Neuronal stem cell (in vitro differentiated cells): ENCODE results near the gene BTLA.

Source experiments
- DNase-seq: peaks from one replicate; pipeline ENCODE4 v3.0.0-alpha.2; 2013; ENCODE audit warnings: low spot score
- H2AFZ ChIP-seq: one replicate; pipeline ENCODE4 v1.6.1; 2013; ENCODE audit warnings: mild to moderate bottlenecking, low read length, inconsistent platforms
- H2AK5ac ChIP-seq: 2 replicates; pipeline ENCODE4 v1.6.1; 2013; ENCODE audit warnings: low read depth, mild to moderate bottlenecking, inconsistent platforms, low read length, moderate library complexity, mixed read lengths
- H2BK120ac ChIP-seq: 2 replicates; pipeline ENCODE4 v1.6.1; 2013; ENCODE audit warnings: low read depth, mild to moderate bottlenecking, inconsistent platforms, low read length, moderate library complexity, mixed read lengths
- H2BK12ac ChIP-seq: one replicate; pipeline ENCODE4 v1.6.1; 2013; ENCODE audit warnings: low read length, inconsistent platforms
- H2BK15ac ChIP-seq: 2 replicates; pipeline ENCODE4 v1.6.1; 2013; ENCODE audit warnings: mild to moderate bottlenecking, low read length, inconsistent platforms, mixed read lengths
- H2BK5ac ChIP-seq: one replicate; pipeline ENCODE4 v1.6.1; 2013; ENCODE audit warnings: inconsistent platforms, mild to moderate bottlenecking, low read length, moderate library complexity
- H3K14ac ChIP-seq: one replicate; pipeline ENCODE4 v1.6.1; 2013; ENCODE audit warnings: low read length, inconsistent platforms
- H3K18ac ChIP-seq: 2 replicates; pipeline ENCODE4 v1.6.1; 2013; ENCODE audit warnings: low read length, inconsistent platforms
- H3K23ac ChIP-seq: 2 replicates; pipeline ENCODE4 v1.6.1; 2013; ENCODE audit warnings: low read depth, mild to moderate bottlenecking, mixed read lengths, low read length, inconsistent platforms; ENCODE audit not compliant: poor library complexity
- H3K27ac ChIP-seq: replicated peaks from 3 replicates; pipeline ENCODE4 v1.5.1; 2013; ENCODE audit warnings: low read length, inconsistent platforms
- H3K27me3 ChIP-seq, 3 experiments: 2 replicates each; pipeline ENCODE4 v1.6.1; 2013; ENCODE audit warnings: low read length in 3 of 3, mild to moderate bottlenecking in 2 of 3, inconsistent platforms in 1 of 3, low read depth in 1 of 3, mixed read lengths in 1 of 3, moderate library complexity in 1 of 3; ENCODE audit not compliant: control insufficient read depth in 3 of 3, insufficient read depth in 3 of 3
- H3K36me3 ChIP-seq, 2 donors: replicated peaks in 1 of 2; 2 replicates each; pipeline ENCODE4 v1.6.1; 2013; ENCODE audit warnings: low read length in 2 of 2; ENCODE audit not compliant: control insufficient read depth in 2 of 2, insufficient read depth in 2 of 2
- H3K4ac ChIP-seq: 2 replicates; pipeline ENCODE4 v1.6.1; 2013; ENCODE audit warnings: inconsistent platforms, mild to moderate bottlenecking, low read length, moderate library complexity
- H3K4me1 ChIP-seq, 2 donors: 1 replicate in 1 of 2; 2 replicates in 1 of 2; pipeline ENCODE4 v1.6.1; 2013; ENCODE audit warnings: low read length in 2 of 2, low read depth in 1 of 2; ENCODE audit not compliant: control insufficient read depth in 2 of 2, insufficient read depth in 1 of 2
- H3K4me2 ChIP-seq: one replicate; pipeline ENCODE4 v1.6.1; 2013; ENCODE audit warnings: mild to moderate bottlenecking, low read length, inconsistent platforms; ENCODE audit not compliant: insufficient read depth, poor library complexity, severe bottlenecking
- H3K4me3 ChIP-seq, 2 donors: 2 replicates each; pipeline ENCODE4 v1.5.1; 2013; ENCODE audit warnings: low read length in 2 of 2, mild to moderate bottlenecking in 2 of 2, inconsistent platforms in 1 of 2, moderate library complexity in 1 of 2
- H3K79me1 ChIP-seq: one replicate; pipeline ENCODE4 v1.6.1; 2013; ENCODE audit warnings: low read depth, mild to moderate bottlenecking, inconsistent platforms, low read length, moderate library complexity
- H3K9ac ChIP-seq: one replicate; pipeline ENCODE4 v1.6.1; 2013; ENCODE audit warnings: mild to moderate bottlenecking, low read depth, low read length, inconsistent platforms; ENCODE audit not compliant: poor library complexity
- H3K9me3 ChIP-seq, 2 donors: replicated peaks in 1 of 2; 2 replicates each; pipeline versions ENCODE3 to v1.6.1; 2013; ENCODE audit warnings: low read length in 2 of 2, mild to moderate bottlenecking in 2 of 2, inconsistent platforms in 1 of 2, low read depth in 1 of 2, mixed read lengths in 1 of 2, moderate library complexity in 1 of 2; ENCODE audit not compliant: control insufficient read depth in 2 of 2, insufficient read depth in 1 of 2
- H4K8ac ChIP-seq: one replicate; pipeline ENCODE4 v1.6.1; 2013; ENCODE audit warnings: low read depth, mild to moderate bottlenecking, inconsistent platforms, low read length, moderate library complexity
- H4K91ac ChIP-seq: one replicate; pipeline ENCODE4 v1.6.1; 2013; ENCODE audit warnings: low read length, low read depth, mild to moderate bottlenecking, inconsistent platforms; ENCODE audit not compliant: poor library complexity
- WGBS, 2 donors: extraction: QIAGEN DNeasy Blood & Tissue Kit; methylation state at CpG; one replicate each; pipeline ENCODE4 v1.1.7; 2013; ENCODE audit warnings: missing lambda C conversion rate in 2 of 2, mixed read lengths in 1 of 2; ENCODE audit not compliant: insufficient read length in 2 of 2, insufficient replicate concordance in 1 of 2; ENCODE audit errors: extremely low coverage in 2 of 2; 5-methylcytosine and 5-hydroxymethylcytosine counted together

Gene BTLA

GRCh38 chr3:112505907-112506306, 6.6 kb upstream of the BTLA start:
- no peaks in the 10 kb centered on the region for H3K36me3 ChIP-seq
- DNase-seq, result no peak
- no peak overlapping the region for H2AK5ac ChIP-seq
- H2BK120ac ChIP-seq, result no peak overlapping the region
- no peak overlapping the region for H3K4me2 ChIP-seq
- H2AFZ ChIP-seq, result no peak overlapping the region
- H3K27me3 ChIP-seq, result peaks cover 0 to 3% (median 0%) of the 10 kb centered on the region in 3 experiments
- no peak overlapping the region for H3K18ac ChIP-seq
- no peak overlapping the region for H3K27ac ChIP-seq
- no peak overlapping the region for H4K8ac ChIP-seq
- H3K14ac ChIP-seq, result no peak overlapping the region
- no CpG with 5 or more reads among the region's 2 CpGs for WGBS, 2 donors
- no peak overlapping the region for H2BK12ac ChIP-seq
- H3K4me1 ChIP-seq, result no peaks in the 10 kb centered on the region
- H3K9ac ChIP-seq, result no peak overlapping the region
- H3K9me3 ChIP-seq, result peaks cover 0 to 5% of the 10 kb centered on the region in 2 donors
- H4K91ac ChIP-seq, result no peak overlapping the region
- H3K4ac ChIP-seq, result no peak overlapping the region
- no peak overlapping the region for H3K4me3 ChIP-seq
- H2BK5ac ChIP-seq, result no peak overlapping the region
- H3K79me1 ChIP-seq, result no peaks in the 10 kb centered on the region
- H3K23ac ChIP-seq, result no peak overlapping the region
- no peak overlapping the region for H2BK15ac ChIP-seq

- H3K9me3 ChIP-seq, result peaks cover 0 to 5% of the 10 kb centered on the region in 2 donors
- H2AFZ ChIP-seq, result no peak overlapping the region
- H3K4me1 ChIP-seq, result no peaks in the 10 kb centered on the region
- no peak overlapping the region for H2AK5ac ChIP-seq
- H4K91ac ChIP-seq, result no peak overlapping the region
- DNase-seq, result no peak
- no peak overlapping the region for H3K14ac ChIP-seq
- no peaks in the 10 kb centered on the region for H3K79me1 ChIP-seq
- H3K4me2 ChIP-seq, result no peak overlapping the region
- H3K27ac ChIP-seq, result no peak overlapping the region
- no peak overlapping the region for H3K9ac ChIP-seq
- no CpG with 5 or more reads among the region's 3 CpGs for WGBS, 2 donors
- no peak overlapping the region for H3K18ac ChIP-seq
- H3K23ac ChIP-seq, result no peak overlapping the region
- no peak overlapping the region for H2BK15ac ChIP-seq
- no peak overlapping the region for H2BK12ac ChIP-seq
- H3K4ac ChIP-seq, result no peak overlapping the region
- no peak overlapping the region for H4K8ac ChIP-seq
- H3K27me3 ChIP-seq, result peaks cover 0 to 3% (median 0%) of the 10 kb centered on the region in 3 experiments
- no peak overlapping the region for H2BK5ac ChIP-seq
- H3K4me3 ChIP-seq, result no peak overlapping the region
- H2BK120ac ChIP-seq, result no peak overlapping the region
- no peaks in the 10 kb centered on the region for H3K36me3 ChIP-seq
Measured at GRCh38 chr3:112504123-112504522, 4.9 kb upstream of the BTLA start.

- DNase-seq, result no peak
- H4K91ac ChIP-seq, result no peak overlapping the region
- no peak overlapping the region for H3K14ac ChIP-seq
- H3K4me3 ChIP-seq, result no peak overlapping the region
- H3K36me3 ChIP-seq, result no peaks in the 10 kb centered on the region
- no peak overlapping the region for H4K8ac ChIP-seq
- no peak overlapping the region for H3K4ac ChIP-seq
- H2BK120ac ChIP-seq, result no peak overlapping the region
- H3K27ac ChIP-seq, result no peak overlapping the region
- no CpG with 5 or more reads among the region's 4 CpGs for WGBS, 2 donors
- H2BK12ac ChIP-seq, result no peak overlapping the region
- H3K23ac ChIP-seq, result no peak overlapping the region
- no peak overlapping the region for H2AFZ ChIP-seq
- H2BK5ac ChIP-seq, result no peak overlapping the region
- no peak overlapping the region for H3K4me2 ChIP-seq
- peaks cover 0 to 3% (median 0%) of the 10 kb centered on the region in 3 experiments for H3K27me3 ChIP-seq
- H3K18ac ChIP-seq, result no peak overlapping the region
- H3K9ac ChIP-seq, result no peak overlapping the region
- no peaks in the 10 kb centered on the region for H3K79me1 ChIP-seq
- peaks cover 0 to 3% of the 10 kb centered on the region in 2 donors for H3K9me3 ChIP-seq
- H2BK15ac ChIP-seq, result no peak overlapping the region
- H3K4me1 ChIP-seq, result no peaks in the 10 kb centered on the region
- H2AK5ac ChIP-seq, result no peak overlapping the region
Measured at GRCh38 chr3:112503304-112503972, 4.2 kb upstream of the BTLA start.

GRCh38 chr3:112500621-112501020, 1.3 kb upstream of the BTLA start:
- H3K14ac ChIP-seq, result no peak overlapping the region
- peak; percentile 8 for DNase-seq
- H2BK5ac ChIP-seq, result no peak overlapping the region

More at GRCh38 chr3:112500621-112501020, 1.3 kb upstream of the BTLA start:
- Histone ChIP-seq H3K4me3 (no peak overlapping the region), H3K36me3 (no peaks in the 10 kb centered on the region), H3K9me3 (no peaks in the 10 kb centered on the region), H3K27me3 (no peaks in the 10 kb centered on the region), H4K8ac (no peak overlapping the region), H2BK12ac (no peak overlapping the region), H2BK120ac (no peak overlapping the region), H3K4me1 (no peaks in the 10 kb centered on the region), H2AK5ac (no peak overlapping the region), H2AFZ (no peak overlapping the region), H3K27ac (no peak overlapping the region), H3K9ac (no peak overlapping the region), H4K91ac (no peak overlapping the region), H3K4ac (no peak overlapping the region), H3K23ac (no peak overlapping the region), H3K4me2 (no peak overlapping the region), H2BK15ac (no peak overlapping the region), H3K18ac (no peak overlapping the region), H3K79me1 (no peaks in the 10 kb centered on the region)
- WGBS, 2 donors, result no CpG with 5 or more reads among the region's 2 CpGs
